ENCODE data around the gene CIBAR2.

Gene CIBAR2

GRCh38 chr16:85112364-85112763, at the start of gene CIBAR2:
TSS of gene CIBAR2 (minus strand) at chr16:85112472. CDS start at chr16:85112352, 120 bp downstream.
- DNase-seq (ENCODE audit: low spot score) = no peak

GRCh38 chr16:85159179-85159980, 47.1 kb upstream of the CIBAR2 start:
- no peak for DNase-seq (ENCODE audit: low spot score)

GRCh38 chr16:85158743-85159178, 46.5 kb upstream of the CIBAR2 start:
- no peak for DNase-seq (ENCODE audit: low spot score)

- no peak for DNase-seq (ENCODE audit: low spot score)
Observed at GRCh38 chr16:85157813-85158742, 45.8 kb upstream of the CIBAR2 start.

- no peak for DNase-seq (ENCODE audit: low spot score)
Observed at GRCh38 chr16:85157372-85157771, 45.1 kb upstream of the CIBAR2 start.

GRCh38 chr16:85156869-85157268, 44.6 kb upstream of the CIBAR2 start:
- DNase-seq (ENCODE audit: low spot score) = no peak

GRCh38 chr16:85156440-85156839, 44.2 kb upstream of the CIBAR2 start:
- DNase-seq (ENCODE audit: low spot score) = no peak

GRCh38 chr16:85153656-85154091, 41.4 kb upstream of the CIBAR2 start:
- no peak for DNase-seq (ENCODE audit: low spot score)

- no peak for DNase-seq (ENCODE audit: low spot score)
Observed at GRCh38 chr16:85153046-85153445, 40.8 kb upstream of the CIBAR2 start.

- DNase-seq (ENCODE audit: low spot score) = no peak
Observed at GRCh38 chr16:85152414-85153030, 40.2 kb upstream of the CIBAR2 start.

- peak; percentile 12 for DNase-seq (ENCODE audit: low spot score)
Observed at GRCh38 chr16:85151603-85152413, 39.5 kb upstream of the CIBAR2 start.

GRCh38 chr16:85151079-85151602, 38.9 kb upstream of the CIBAR2 start:
- no peak for DNase-seq (ENCODE audit: low spot score)

GRCh38 chr16:85150331-85150940, 38.2 kb upstream of the CIBAR2 start:
- no peak for DNase-seq (ENCODE audit: low spot score)

GRCh38 chr16:85149776-85150175, 37.5 kb upstream of the CIBAR2 start:
- no peak for DNase-seq (ENCODE audit: low spot score)

GRCh38 chr16:85148931-85149330, 36.7 kb upstream of the CIBAR2 start:
- DNase-seq (ENCODE audit: low spot score) = peak; percentile 22

- DNase-seq (ENCODE audit: low spot score) = no peak
Observed at GRCh38 chr16:85146922-85147651, 34.8 kb upstream of the CIBAR2 start.

- DNase-seq (ENCODE audit: low spot score) = no peak
Observed at GRCh38 chr16:85146532-85146797, 34.2 kb upstream of the CIBAR2 start.

GRCh38 chr16:85145734-85146531, 33.7 kb upstream of the CIBAR2 start:
- no peak for DNase-seq (ENCODE audit: low spot score)

- DNase-seq (ENCODE audit: low spot score) = no peak
Observed at GRCh38 chr16:85145188-85145587, 32.9 kb upstream of the CIBAR2 start.

All from LoVo (cell line).